GM19324 (cell line): ENCODE data around the gene APC2.
"Not testable (repeated sequence)": the region's sequence is repeated elsewhere in the genome, so short reads cannot be mapped to it uniquely, and the experiment has no call there.

ENCODE experiments used
- ATAC-seq: cut with Tn5 transposase; IDR thresholded peaks from one replicate; pipeline ENCODE4 v1.9.1; 2021; ENCODE audit warnings: mild to moderate bottlenecking, moderate library complexity; ENCODE audit not compliant: unreplicated experiment, low FRiP score

Gene APC2

GRCh38 chr19:1426736-1427135 is 23.2 kb upstream of the APC2 start:
- ATAC-seq: no peak

GRCh38 chr19:1427221-1427920 is 22.6 kb upstream of the APC2 start:
- no peak for ATAC-seq

- ATAC-seq: no peak
These were observed 21.1 kb upstream of the APC2 start for GRCh38 chr19:1428738-1429391.

- no peak for ATAC-seq
These were observed 20.2 kb upstream of the APC2 start for GRCh38 chr19:1429750-1430149.

GRCh38 chr19:1430246-1430645 is 19.7 kb upstream of the APC2 start:
- no peak for ATAC-seq

- no peak for ATAC-seq
These were observed 18.0 kb upstream of the APC2 start for GRCh38 chr19:1431759-1432506.

GRCh38 chr19:1432507-1432887 is 17.4 kb upstream of the APC2 start:
- ATAC-seq: no peak

GRCh38 chr19:1433119-1434039 is 16.5 kb upstream of the APC2 start:
- no peak for ATAC-seq

GRCh38 chr19:1434040-1434366 is 15.9 kb upstream of the APC2 start:
- no peak for ATAC-seq

- ATAC-seq: no peak
These were observed 15.3 kb upstream of the APC2 start for GRCh38 chr19:1434577-1435060.

GRCh38 chr19:1435378-1435989 is 14.4 kb upstream of the APC2 start:
- ATAC-seq: no peak

GRCh38 chr19:1437609-1438008 is 12.3 kb upstream of the APC2 start:
- ATAC-seq: no peak

- peak; percentile 91 for ATAC-seq
These were observed 11.6 kb upstream of the APC2 start, which contains the start of gene RPS15 for GRCh38 chr19:1438035-1438932. Gene RPS15, plus strand, starts transcription at chr19:1438396. Its CDS starts 30 bp downstream, at chr19:1438426.

- no peak for ATAC-seq
These were observed 11.0 kb upstream of the APC2 start for GRCh38 chr19:1438933-1439354.

- not testable (repeated sequence) for ATAC-seq
These were observed 10.2 kb upstream of the APC2 start for GRCh38 chr19:1439525-1440417.

GRCh38 chr19:1440418-1440801 is 9.5 kb upstream of the APC2 start:
- ATAC-seq: no peak

GRCh38 chr19:1441022-1441426 is 8.9 kb upstream of the APC2 start:
- ATAC-seq: no peak
